Measurements from ENCODE around the gene ITPRIPL2. TPM values are rescaled to one million over a fixed set of nuclear protein-coding genes. Genes with fewer than 3 reads are reported as not detected.
A peak's percentile ranks its signal among the peaks of the same experiment; 100 is the strongest.

The ITPRIPL2 gene
- total and polyA plus RNA-seq, 2 of the 4 experiments (the other 2 are of a cell fraction), result 9.2 to 11.1 TPM

DNA sequence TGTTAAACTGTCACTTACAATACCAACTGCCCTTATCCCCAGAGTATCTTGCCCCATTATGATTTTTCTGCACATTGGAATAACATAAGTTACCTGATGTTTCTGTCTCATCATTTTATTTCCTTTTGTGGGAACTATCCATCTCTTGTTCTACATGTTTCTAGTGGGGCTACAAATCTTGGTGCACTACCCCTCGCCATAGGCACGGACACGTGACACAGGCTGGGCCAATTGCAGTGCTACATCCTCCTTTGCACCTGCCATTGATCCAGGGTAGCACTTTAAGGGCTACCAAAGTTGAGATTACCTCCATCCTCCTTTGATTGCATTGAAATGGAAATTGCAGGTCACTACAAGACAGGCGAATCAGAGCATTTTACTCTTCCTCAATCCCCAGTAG, 40.1 kb downstream of the ITPRIPL2 start:
- H2AK9ac ChIP-seq (replicated peaks; ENCODE audit: low read depth, low read length, poor library complexity), result no peak overlapping the region
- no peaks in the 10 kb centered on the region for H3K79me1 ChIP-seq (ENCODE audit: low read depth in 1 of 2, low read length in 2 of 2)
- H4K8ac ChIP-seq (ENCODE audit: low read depth in 2 of 2, low read length in 2 of 2), result peak overlapping the region in 1 of 2 experiments; percentile 5; a peak in 1 of 4 replicates
- no peak overlapping the region for H3K4ac ChIP-seq (ENCODE audit: low read depth, low read length)
- dilution Hi-C loops (cut with HindIII; ENCODE audit: low sequenced_read_pairs, unreplicated experiment) (no loop called here), in situ Hi-C loops (cut with MboI; ENCODE audit: low sequenced_read_pairs) (loop anchor here (10.0 kb wide), 1 partner anchor 221 kb away; no protein-coding TSS in a partner anchor), intact Hi-C loops (cut with micrococcal nuclease) (no loop called here)
- no peak overlapping the region; the same call in 1 of the 2 replicates for H3K56ac ChIP-seq (ENCODE audit: extremely low read depth, insufficient read depth, low read length)
- H2AK5ac ChIP-seq (ENCODE audit: low read depth, low read length), result no peak overlapping the region
- H3K9ac ChIP-seq (ENCODE audit: low read depth, low read length), result no peak overlapping the region
- WGBS, 2 experiments (ENCODE audit: extremely low coverage in 2 of 2, insufficient read length in 1 of 2), result no CpG with 5 or more reads among the region's 4 CpGs
- H3K4me1 ChIP-seq (ENCODE audit: control insufficient read depth, insufficient read depth, low read length), result no peaks in the 10 kb centered on the region
- H4K5ac ChIP-seq (ENCODE audit: low read depth, low read length), result no peak overlapping the region
- no peak overlapping the region for H2BK5ac ChIP-seq (ENCODE audit: low read depth, low read length, poor library complexity, severe bottlenecking)
- no peaks in the 10 kb centered on the region for H3K36me3 ChIP-seq (ENCODE audit: control insufficient read depth, insufficient read depth, low read length)
- no peak overlapping the region for H3K4me2 ChIP-seq (ENCODE audit: low read depth, low read length)
- no TSS peak for BruUV-seq (replicated peaks)
- H2BK20ac ChIP-seq (ENCODE audit: low read depth, low read length), result no peak overlapping the region
- H3K27ac ChIP-seq (ENCODE audit: insufficient read depth, low read length), result no peak overlapping the region
- H2AFZ ChIP-seq (replicated peaks; ENCODE audit: low read length, poor library complexity), result peak overlapping the region; percentile 49
- H4K20me1 ChIP-seq (ENCODE audit: insufficient read depth, low read length), result no peaks in the 10 kb centered on the region
- ChIA-PET CTCF (no interaction called here), POLR2A (ENCODE audit: unreplicated experiment) (no interaction called here)
- peaks cover 3% of the 10 kb centered on the region for H3K9me3 ChIP-seq (ENCODE audit: control insufficient read depth, insufficient read depth, low read length)
- ATAC-seq (ENCODE audit: low read depth) (no peak), DNase-seq (peak; percentile 13)
- no peak overlapping the region for H2BK120ac ChIP-seq (ENCODE audit: low read depth, low read length)
- no peak overlapping the region for H3K14ac ChIP-seq (replicated peaks; ENCODE audit: low read depth, low read length)
- TF ChIP-seq NFE2L2 (IDR thresholded peaks at IDR 0.05; ENCODE audit: low read depth, low read length), result no peak
- TF ChIP-seq, protein P1, sequence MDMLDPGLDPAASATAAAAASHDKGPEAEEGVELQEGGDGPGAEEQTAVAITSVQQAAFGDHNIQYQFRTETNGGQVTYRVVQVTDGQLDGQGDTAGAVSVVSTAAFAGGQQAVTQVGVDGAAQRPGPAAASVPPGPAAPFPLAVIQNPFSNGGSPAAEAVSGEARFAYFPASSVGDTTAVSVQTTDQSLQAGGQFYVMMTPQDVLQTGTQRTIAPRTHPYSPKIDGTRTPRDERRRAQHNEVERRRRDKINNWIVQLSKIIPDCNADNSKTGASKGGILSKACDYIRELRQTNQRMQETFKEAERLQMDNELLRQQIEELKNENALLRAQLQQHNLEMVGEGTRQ (IDR thresholded peaks at IDR 0.05; ENCODE audit: low read depth, low read length), result peak; percentile 53
- H3K23ac ChIP-seq (ENCODE audit: low read depth, low read length), result no peak overlapping the region
- no peak overlapping the region for H2BK15ac ChIP-seq (ENCODE audit: low read depth, low read length)
- peaks cover 22% of the 10 kb centered on the region for H3K27me3 ChIP-seq (ENCODE audit: control insufficient read depth, insufficient read depth, low read length)
- no peak overlapping the region for H3K4me3 ChIP-seq (ENCODE audit: insufficient read depth, low read depth, low read length)
- no peaks in the 10 kb centered on the region for H3K9me1 ChIP-seq (ENCODE audit: insufficient read depth, low read length)
- no peak overlapping the region for H4K91ac ChIP-seq (ENCODE audit: insufficient read depth, low read depth, low read length)
- H3K18ac ChIP-seq (ENCODE audit: low read depth, low read length), result no peak overlapping the region
